Calu3 (cell line): ENCODE data around the gene DMP1. TPM values are rescaled to one million over a fixed set of nuclear protein-coding genes. Genes with fewer than 3 reads are reported as not detected.

Experiments
- BruUV-seq: library from RNA; stranded (reverse); fragments of 400-500 nt; replicated peaks from 2 replicates; lab custom pipeline; 2021; lab: Mats Ljungman, UMichigan
- CTCF ChIA-PET: fragments of 300-600 bp; sonication (Branson Sonifier 250); formaldehyde crosslinking; loops from one replicate; lab custom pipeline; 2022; ENCODE audit warnings: antibody characterized with exemption; lab: Charles Lee
- DNase-seq: peaks from one replicate; pipeline ENCODE4 v3.0.0; 2022
- H3K27ac Mint-ChIP-seq: one replicate; pipeline ENCODE4 v1.8.0; 2022; ENCODE audit warnings: mixed read lengths; ENCODE audit not compliant: unreplicated experiment
- H3K27me3 Mint-ChIP-seq: one replicate; pipeline ENCODE4 v1.8.0; 2022; ENCODE audit warnings: mixed read lengths; ENCODE audit not compliant: unreplicated experiment
- H3K36me3 Mint-ChIP-seq: one replicate; pipeline ENCODE4 v1.8.0; 2022; ENCODE audit warnings: mild to moderate bottlenecking, moderate library complexity, mixed read lengths; ENCODE audit not compliant: insufficient read depth, unreplicated experiment
- H3K4me1 Mint-ChIP-seq: one replicate; pipeline ENCODE4 v1.8.0; 2022; ENCODE audit warnings: mild to moderate bottlenecking, low read depth, mixed read lengths; ENCODE audit not compliant: unreplicated experiment
- H3K4me3 Mint-ChIP-seq: one replicate; pipeline ENCODE4 v1.8.0; 2022; ENCODE audit warnings: mild to moderate bottlenecking, low read depth, moderate library complexity, mixed read lengths; ENCODE audit not compliant: unreplicated experiment
- H3K9me3 Mint-ChIP-seq: one replicate; pipeline ENCODE4 v1.8.0; 2022; ENCODE audit warnings: low read depth, mixed read lengths; ENCODE audit not compliant: unreplicated experiment
- intact Hi-C: fragments of 100-400 bp; cut with micrococcal nuclease; formaldehyde crosslinking; loops from one replicate; pipeline ENCODE4 v1.10.0; 2022; ENCODE audit not compliant: unreplicated experiment
- total RNA-seq: library from RNA; stranded (reverse); gene quantifications from 2 replicates; pipeline ENCODE4 v1.2.3, GENCODE V29; 2022
- TF ChIP-seq, protein P1 (sequence below): fragments of 200-600 bp; IDR thresholded peaks from one replicate; pipeline ENCODE4 v1.8.0; 2022; ENCODE audit warnings: antibody characterized with exemption; ENCODE audit not compliant: unreplicated experiment

The DMP1 gene
- total RNA-seq, 1 experiment from 2014 or later: not detected

GRCh38 chr4:87616268-87616667, 33.8 kb upstream of the DMP1 start:
- intact Hi-C loops: no loop called here

GRCh38 chr4:87620086-87620485, 30.0 kb upstream of the DMP1 start:
- TF ChIP-seq, protein P1, sequence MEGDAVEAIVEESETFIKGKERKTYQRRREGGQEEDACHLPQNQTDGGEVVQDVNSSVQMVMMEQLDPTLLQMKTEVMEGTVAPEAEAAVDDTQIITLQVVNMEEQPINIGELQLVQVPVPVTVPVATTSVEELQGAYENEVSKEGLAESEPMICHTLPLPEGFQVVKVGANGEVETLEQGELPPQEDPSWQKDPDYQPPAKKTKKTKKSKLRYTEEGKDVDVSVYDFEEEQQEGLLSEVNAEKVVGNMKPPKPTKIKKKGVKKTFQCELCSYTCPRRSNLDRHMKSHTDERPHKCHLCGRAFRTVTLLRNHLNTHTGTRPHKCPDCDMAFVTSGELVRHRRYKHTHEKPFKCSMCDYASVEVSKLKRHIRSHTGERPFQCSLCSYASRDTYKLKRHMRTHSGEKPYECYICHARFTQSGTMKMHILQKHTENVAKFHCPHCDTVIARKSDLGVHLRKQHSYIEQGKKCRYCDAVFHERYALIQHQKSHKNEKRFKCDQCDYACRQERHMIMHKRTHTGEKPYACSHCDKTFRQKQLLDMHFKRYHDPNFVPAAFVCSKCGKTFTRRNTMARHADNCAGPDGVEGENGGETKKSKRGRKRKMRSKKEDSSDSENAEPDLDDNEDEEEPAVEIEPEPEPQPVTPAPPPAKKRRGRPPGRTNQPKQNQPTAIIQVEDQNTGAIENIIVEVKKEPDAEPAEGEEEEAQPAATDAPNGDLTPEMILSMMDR: no peak
- BruUV-seq: no TSS peak
- no peak overlapping the region for H3K27ac Mint-ChIP-seq
- no peak overlapping the region for H3K4me3 Mint-ChIP-seq
- no peaks in the 10 kb centered on the region for H3K9me3 Mint-ChIP-seq
- H3K4me1 Mint-ChIP-seq: no peaks in the 10 kb centered on the region
- intact Hi-C loops: no loop called here
- peaks cover 29% of the 10 kb centered on the region for H3K27me3 Mint-ChIP-seq
- no peaks in the 10 kb centered on the region for H3K36me3 Mint-ChIP-seq
- CTCF ChIA-PET: no interaction called here
- no peak for DNase-seq

More at GRCh38 chr4:87616268-87616667, 33.8 kb upstream of the DMP1 start:
- Mint-ChIP-seq H3K36me3 (no peaks in the 10 kb centered on the region), H3K4me1 (no peaks in the 10 kb centered on the region), H3K27ac (no peak overlapping the region), H3K27me3 (peaks cover 11% of the 10 kb centered on the region), H3K4me3 (no peak overlapping the region), H3K9me3 (no peaks in the 10 kb centered on the region)
- TF ChIP-seq, protein P1: no peak
- BruUV-seq: no TSS peak
- CTCF ChIA-PET: no interaction called here
- DNase-seq: no peak

DNA sequence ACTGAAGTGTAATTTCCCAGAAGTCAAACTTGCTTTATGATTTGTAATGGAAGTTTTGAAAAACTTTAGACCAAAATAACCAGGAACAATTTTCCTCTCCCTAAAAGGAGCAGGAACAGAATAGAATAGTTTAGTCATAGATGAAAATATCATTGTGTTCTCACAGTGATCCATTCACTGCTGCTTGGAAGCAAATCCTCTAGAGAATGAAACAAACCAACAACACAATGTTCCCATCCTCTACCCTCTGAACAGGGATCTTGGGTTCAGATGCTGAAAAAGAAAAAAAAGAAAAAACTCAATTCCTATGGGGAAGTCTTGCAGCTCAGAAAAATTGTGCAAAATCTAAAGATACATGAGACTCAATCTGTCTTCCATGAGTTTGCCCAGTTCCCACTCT, 29.6 kb upstream of the DMP1 start:
- Mint-ChIP-seq H3K9me3 (no peaks in the 10 kb centered on the region), H3K4me3 (no peak overlapping the region), H3K36me3 (no peaks in the 10 kb centered on the region), H3K4me1 (no peaks in the 10 kb centered on the region), H3K27me3 (peaks cover 29% of the 10 kb centered on the region), H3K27ac (no peak overlapping the region)
- no TSS peak for BruUV-seq
- CTCF ChIA-PET: no interaction called here
- DNase-seq: no peak
- TF ChIP-seq, protein P1: no peak
- intact Hi-C loops: no loop called here

- CTCF ChIA-PET: no interaction called here
- no peaks in the 10 kb centered on the region for H3K9me3 Mint-ChIP-seq
- peaks cover 29% of the 10 kb centered on the region for H3K27me3 Mint-ChIP-seq
- intact Hi-C loops: no loop called here
- TF ChIP-seq, protein P1: no peak
- DNase-seq: no peak
- no peaks in the 10 kb centered on the region for H3K36me3 Mint-ChIP-seq
- H3K4me3 Mint-ChIP-seq: no peak overlapping the region
- no TSS peak for BruUV-seq
- H3K27ac Mint-ChIP-seq: no peak overlapping the region
- no peaks in the 10 kb centered on the region for H3K4me1 Mint-ChIP-seq
Observed at GRCh38 chr4:87622303-87622702, 27.8 kb upstream of the DMP1 start.
